RPMI8226 (cell line): ENCODE data around the gene SIK3.

Source experiments
- DNase-seq: peaks from one replicate; pipeline ENCODE4 v3.0.0-alpha.2; 2015

SIK3 gene

GRCh38 chr11:116925050-116925449 is 173.2 kb downstream of the SIK3 start:
- no peak for DNase-seq

- no peak for DNase-seq
Observed at GRCh38 chr11:116918925-116919655, 179.1 kb downstream of the SIK3 start.

GRCh38 chr11:116917632-116918031 is 180.6 kb downstream of the SIK3 start:
- no peak for DNase-seq

- no peak for DNase-seq
Observed at GRCh38 chr11:116916886-116917285, 181.3 kb downstream of the SIK3 start.

GRCh38 chr11:116916052-116916451 is 182.2 kb downstream of the SIK3 start:
- DNase-seq = no peak

GRCh38 chr11:116913000-116913399 is 185.2 kb downstream of the SIK3 start:
- no peak for DNase-seq

GRCh38 chr11:116911976-116912734 is 186.1 kb downstream of the SIK3 start:
- no peak for DNase-seq

GRCh38 chr11:116910847-116911246 is 187.4 kb downstream of the SIK3 start:
- no peak for DNase-seq

- DNase-seq = no peak
Observed at GRCh38 chr11:116910378-116910777, 187.8 kb downstream of the SIK3 start.

GRCh38 chr11:116909245-116909644 is 189.0 kb downstream of the SIK3 start:
- no peak for DNase-seq

GRCh38 chr11:116906479-116906878 is 191.7 kb downstream of the SIK3 start:
- DNase-seq = no peak

GRCh38 chr11:116903090-116903489 is 195.1 kb downstream of the SIK3 start:
- DNase-seq = no peak

- DNase-seq = no peak
Observed at GRCh38 chr11:116901964-116902688, 196.1 kb downstream of the SIK3 start.

- DNase-seq = no peak
Observed at GRCh38 chr11:116901211-116901610, 197.0 kb downstream of the SIK3 start.

GRCh38 chr11:116896211-116896610 is 202.0 kb downstream of the SIK3 start:
- no peak for DNase-seq

- peak; percentile 10 for DNase-seq
Observed at GRCh38 chr11:116895048-116895757, 203.0 kb downstream of the SIK3 start.

GRCh38 chr11:116893906-116894305 is 204.3 kb downstream of the SIK3 start:
- DNase-seq = no peak

- no peak for DNase-seq
Observed at GRCh38 chr11:116893437-116893836, 204.8 kb downstream of the SIK3 start.

- no peak for DNase-seq
Observed at GRCh38 chr11:116892374-116892773, 205.9 kb downstream of the SIK3 start.

- no peak for DNase-seq
Observed at GRCh38 chr11:116891746-116892145, 206.5 kb downstream of the SIK3 start.

- no peak for DNase-seq
Observed at GRCh38 chr11:116890607-116891006, 207.6 kb downstream of the SIK3 start.

GRCh38 chr11:116890193-116890592 is 208.0 kb downstream of the SIK3 start:
- no peak for DNase-seq
